Activated naive CD4-positive, alpha-beta T cell treated with anti-CD3 and anti-CD28 coated beads, Interleukin-2, amount 10 ng/mL, durations not matched to agents 7 days and 5 days (primary cell): ENCODE measurements around the gene MMP2.

Experiments
- CTCF ChIA-PET: fragments of 350-600 bp; sonication (Branson Sonifier 250); formaldehyde crosslinking; loops from one replicate; lab custom pipeline; 2021; ENCODE audit warnings: antibody characterized with exemption; lab: Charles Lee
- DNase-seq: peaks from one replicate; pipeline ENCODE4 v3.0.0-alpha.2; 2020
- H3K27ac Mint-ChIP-seq: one replicate; pipeline ENCODE4 v1.8.0; 2021; ENCODE audit warnings: mild to moderate bottlenecking, moderate library complexity, mixed read lengths
- H3K27me3 Mint-ChIP-seq: one replicate; pipeline ENCODE4 v1.8.0; 2021; ENCODE audit warnings: mild to moderate bottlenecking, mixed read lengths
- H3K36me3 Mint-ChIP-seq: one replicate; pipeline ENCODE4 v1.8.0; 2021; ENCODE audit warnings: mixed read lengths
- H3K4me1 Mint-ChIP-seq: one replicate; pipeline ENCODE4 v1.8.0; 2021; ENCODE audit warnings: mixed read lengths
- H3K4me3 Mint-ChIP-seq: one replicate; pipeline ENCODE4 v1.8.0; 2021; ENCODE audit warnings: mild to moderate bottlenecking, moderate library complexity, mixed read lengths
- H3K9me3 Mint-ChIP-seq: one replicate; pipeline ENCODE4 v1.8.0; 2021; ENCODE audit warnings: mixed read lengths

The MMP2 gene

DNA sequence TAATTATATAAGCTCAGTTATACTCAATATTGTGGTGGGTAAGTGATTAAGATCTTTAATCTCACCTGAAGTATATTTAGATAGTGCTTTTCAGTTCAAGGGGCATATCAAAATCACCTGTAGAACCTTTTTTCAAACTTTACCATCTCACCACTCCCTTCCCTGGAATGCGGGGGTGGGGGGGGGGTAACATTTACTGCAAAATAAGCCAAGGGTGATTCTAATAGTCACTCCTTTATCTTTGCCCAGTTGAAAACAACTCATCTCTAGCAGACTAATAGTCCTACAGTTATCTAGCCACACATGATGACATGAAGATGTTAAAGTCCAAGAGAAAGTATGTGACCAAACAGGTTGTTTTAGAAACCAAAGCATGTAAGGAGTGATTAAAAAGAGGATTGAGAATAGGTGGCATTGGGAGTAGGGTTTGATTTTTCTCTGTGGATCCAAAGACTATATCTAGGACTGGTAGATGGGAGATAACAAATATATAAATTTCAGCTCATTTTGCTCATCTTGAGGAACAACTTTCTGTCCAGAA, 51.4 kb downstream of the MMP2 start:
- H3K4me1 Mint-ChIP-seq = no peaks in the 10 kb centered on the region
- H3K27ac Mint-ChIP-seq = no peak overlapping the region
- no peaks in the 10 kb centered on the region for H3K9me3 Mint-ChIP-seq
- no peak overlapping the region for H3K4me3 Mint-ChIP-seq
- no peak for DNase-seq
- CTCF ChIA-PET = no interaction called here
- no peaks in the 10 kb centered on the region for H3K36me3 Mint-ChIP-seq
- no peaks in the 10 kb centered on the region for H3K27me3 Mint-ChIP-seq

DNA sequence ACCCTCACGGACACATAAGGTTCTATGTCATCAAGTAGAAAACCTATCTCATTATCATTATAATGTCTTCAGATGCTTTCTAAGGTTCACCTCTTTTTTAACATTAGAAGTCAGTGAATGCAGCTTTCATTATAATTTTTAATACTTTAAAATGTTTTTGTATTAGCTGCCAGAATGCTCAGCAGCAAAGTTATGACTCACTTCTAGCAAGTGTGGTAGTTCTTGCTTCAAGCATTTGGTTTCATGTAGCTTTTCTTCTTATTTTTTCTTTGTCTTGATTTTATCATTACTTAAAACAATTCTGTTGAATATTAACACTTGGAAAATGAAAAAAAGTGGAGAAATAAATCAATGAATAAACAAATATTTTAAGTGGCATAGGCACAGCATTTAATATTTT, 53.2 kb downstream of the MMP2 start:
- Mint-ChIP-seq H3K27me3 (no peaks in the 10 kb centered on the region), H3K4me1 (no peaks in the 10 kb centered on the region), H3K9me3 (no peaks in the 10 kb centered on the region), H3K36me3 (no peaks in the 10 kb centered on the region), H3K4me3 (no peak overlapping the region), H3K27ac (no peak overlapping the region)
- CTCF ChIA-PET = interaction anchor here (1.6 kb wide), 1 partner anchor 12 kb away, joined by 3 read pairs; no protein-coding TSS in a partner anchor
- no peak for DNase-seq

DNA sequence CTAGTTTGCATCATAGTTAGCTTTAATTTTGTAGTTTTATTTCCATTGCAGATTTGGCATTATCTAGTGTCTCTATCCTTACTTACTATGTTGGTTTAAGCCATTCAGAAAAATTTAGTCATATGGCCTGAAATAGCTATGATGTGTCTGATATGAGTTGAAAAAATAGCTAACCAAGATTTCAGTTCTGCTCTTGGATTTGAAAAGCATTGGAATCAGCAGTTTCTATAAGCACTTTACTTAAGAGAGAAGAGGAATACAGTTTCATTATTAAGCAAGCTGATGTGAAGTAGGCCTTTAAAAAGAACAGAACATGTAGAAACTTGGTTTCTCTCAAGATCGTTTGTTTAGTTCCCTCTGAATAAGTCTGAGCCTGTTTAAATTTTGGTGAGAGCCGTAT, 55.8 kb downstream of the MMP2 start:
- H3K36me3 Mint-ChIP-seq = no peaks in the 10 kb centered on the region
- DNase-seq = no peak
- H3K27me3 Mint-ChIP-seq = no peaks in the 10 kb centered on the region
- no peaks in the 10 kb centered on the region for H3K4me1 Mint-ChIP-seq
- H3K27ac Mint-ChIP-seq = no peak overlapping the region
- CTCF ChIA-PET = interaction anchor here (1.2 to 1.3 kb wide), 2 partner anchors 70 to 170 kb away, joined by 3 read pairs; no protein-coding TSS in a partner anchor
- H3K4me3 Mint-ChIP-seq = no peak overlapping the region
- H3K9me3 Mint-ChIP-seq = no peaks in the 10 kb centered on the region

DNA sequence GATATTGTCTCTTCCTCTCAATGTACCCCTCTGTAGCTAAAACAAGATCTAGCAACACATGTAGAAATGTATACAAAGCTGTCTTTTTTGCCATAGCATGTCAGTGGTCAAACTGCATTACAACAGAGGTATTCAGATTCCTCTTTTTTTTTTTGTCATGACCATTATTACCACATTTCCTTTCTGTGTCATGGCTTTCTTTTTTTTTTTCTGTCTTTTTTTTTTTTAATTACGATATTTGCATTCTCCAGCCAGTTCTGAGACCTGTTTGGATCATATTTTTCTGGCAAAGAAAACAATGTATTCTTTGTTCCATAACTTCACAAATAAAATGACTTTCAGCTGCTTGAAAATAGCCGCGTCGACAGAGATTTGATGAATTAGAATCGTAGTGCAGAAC, 60.1 kb downstream of the MMP2 start:
- H3K4me1 Mint-ChIP-seq = no peaks in the 10 kb centered on the region
- CTCF ChIA-PET = interaction anchor here (0.6 kb wide), 1 partner anchor 74 kb away, joined by 5 read pairs; no protein-coding TSS in a partner anchor
- no peak for DNase-seq

DNA sequence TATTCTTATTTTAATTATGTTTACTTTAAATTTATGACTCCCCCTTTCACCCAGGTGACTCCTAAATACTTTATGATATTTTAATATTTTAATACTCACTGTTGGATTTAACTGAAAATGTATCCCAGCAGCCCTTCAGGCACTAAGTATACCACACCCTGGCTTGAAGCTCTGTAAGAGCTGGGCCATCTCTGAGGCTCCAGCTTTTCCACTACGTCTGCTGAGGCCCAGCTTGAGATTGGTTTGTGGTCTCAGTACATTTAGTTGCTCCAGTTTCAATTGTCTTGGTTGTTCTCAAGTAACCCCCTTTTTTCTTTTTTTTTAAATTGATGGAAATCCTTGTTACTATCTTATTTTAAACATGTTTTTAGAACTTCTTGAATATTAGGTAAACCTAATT, 60.5 kb downstream of the MMP2 start:
- no peaks in the 10 kb centered on the region for H3K36me3 Mint-ChIP-seq
- no peak overlapping the region for H3K4me3 Mint-ChIP-seq
- CTCF ChIA-PET = interaction anchor here (0.6 kb wide), 1 partner anchor 75 kb away, joined by 5 read pairs; no protein-coding TSS in a partner anchor

More for the DNA sequence above, 60.1 kb downstream of the MMP2 start:
- no peaks in the 10 kb centered on the region for H3K36me3 Mint-ChIP-seq
- H3K9me3 Mint-ChIP-seq = no peaks in the 10 kb centered on the region
- H3K4me3 Mint-ChIP-seq = no peak overlapping the region
- no peak overlapping the region for H3K27ac Mint-ChIP-seq
- H3K27me3 Mint-ChIP-seq = no peaks in the 10 kb centered on the region

DNA sequence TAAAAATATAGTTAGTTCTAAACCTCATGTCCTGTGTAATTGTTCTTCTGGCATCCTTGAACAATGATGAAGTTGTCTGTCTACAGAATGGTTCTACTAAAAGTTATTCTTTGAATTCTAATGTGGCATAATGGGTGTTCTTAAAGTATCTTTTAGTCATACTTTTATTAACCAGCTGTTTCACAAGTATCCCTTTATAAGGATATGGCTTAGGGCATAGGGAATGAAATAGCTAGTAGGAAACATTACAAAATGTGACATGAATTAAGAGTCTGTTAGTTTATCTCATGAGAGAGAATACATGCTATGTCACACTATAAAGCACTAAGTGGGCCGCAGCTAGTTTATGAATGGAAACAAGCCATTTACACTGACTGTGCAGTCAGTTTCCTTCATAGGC, 61.2 kb downstream of the MMP2 start:
- Mint-ChIP-seq H3K27me3 (no peaks in the 10 kb centered on the region), H3K4me1 (no peaks in the 10 kb centered on the region), H3K9me3 (no peaks in the 10 kb centered on the region), H3K36me3 (no peaks in the 10 kb centered on the region), H3K4me3 (no peak overlapping the region), H3K27ac (no peak overlapping the region)
- no peak for DNase-seq
- CTCF ChIA-PET = interaction anchor here (0.5 to 1.8 kb wide), 2 partner anchors 40 to 75 kb away, joined by 3 to 10 read pairs; no protein-coding TSS in a partner anchor

More for the DNA sequence above, 60.5 kb downstream of the MMP2 start:
- H3K27ac Mint-ChIP-seq = no peak overlapping the region
- no peaks in the 10 kb centered on the region for H3K9me3 Mint-ChIP-seq
- H3K27me3 Mint-ChIP-seq = no peaks in the 10 kb centered on the region
- DNase-seq = no peak
- H3K4me1 Mint-ChIP-seq = no peaks in the 10 kb centered on the region

DNA sequence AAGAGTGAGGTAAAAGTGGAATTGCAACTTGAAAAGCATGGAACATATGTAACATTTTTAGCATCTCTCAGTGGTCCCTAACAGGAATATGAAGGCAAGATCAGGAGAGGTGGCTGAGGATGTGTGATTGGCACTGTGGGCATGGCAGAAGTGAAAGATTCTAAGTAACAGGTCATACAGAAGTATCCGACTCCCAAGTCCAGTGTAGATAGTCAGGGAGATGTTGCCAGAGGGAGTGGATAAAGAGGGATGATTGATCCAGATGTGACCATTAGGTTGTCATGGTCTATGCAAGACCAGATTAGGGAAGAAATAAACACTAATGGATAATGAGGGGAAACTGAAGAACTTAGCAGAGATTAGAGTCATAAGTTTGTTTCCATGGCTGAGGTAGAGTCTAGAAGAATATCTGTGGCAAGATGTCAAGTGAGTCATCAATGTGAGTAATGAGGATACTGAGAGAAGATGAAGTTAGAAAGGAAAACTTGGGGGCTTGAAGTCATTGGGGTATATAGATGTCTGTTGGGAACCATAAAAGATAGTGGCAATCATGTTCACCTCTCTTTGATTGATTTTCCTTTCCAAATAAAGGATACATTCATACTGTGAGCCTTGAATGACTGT, 63.6 kb downstream of the MMP2 start:
- Mint-ChIP-seq H3K4me1 (no peaks in the 10 kb centered on the region), H3K4me3 (no peak overlapping the region), H3K27ac (no peak overlapping the region), H3K36me3 (no peaks in the 10 kb centered on the region), H3K9me3 (no peaks in the 10 kb centered on the region), H3K27me3 (no peaks in the 10 kb centered on the region)
- CTCF ChIA-PET = no interaction called here
- no peak for DNase-seq

DNA sequence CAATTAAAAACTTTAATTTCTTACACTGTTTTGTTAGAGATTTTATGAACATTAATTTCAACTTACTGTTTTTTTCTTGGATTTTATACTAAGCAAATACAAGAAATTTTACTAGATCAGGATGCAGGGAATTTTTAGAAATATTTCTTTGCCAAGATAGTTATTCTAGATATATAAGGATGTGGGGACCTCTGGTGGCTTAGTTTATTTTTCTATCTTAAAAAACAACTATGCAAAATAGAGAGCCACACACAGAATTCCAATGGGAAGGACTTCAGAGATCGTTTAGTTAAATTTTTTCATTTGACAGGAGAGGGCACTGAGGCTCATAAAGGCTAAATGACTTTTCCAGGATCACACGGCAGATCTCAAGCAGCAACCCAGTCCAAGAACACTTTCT, 64.5 kb downstream of the MMP2 start:
- H3K27me3 Mint-ChIP-seq = no peaks in the 10 kb centered on the region
- H3K4me1 Mint-ChIP-seq = no peaks in the 10 kb centered on the region
- no peaks in the 10 kb centered on the region for H3K36me3 Mint-ChIP-seq
- no peak for DNase-seq
- no peak overlapping the region for H3K4me3 Mint-ChIP-seq
- H3K9me3 Mint-ChIP-seq = no peaks in the 10 kb centered on the region
- no peak overlapping the region for H3K27ac Mint-ChIP-seq
- CTCF ChIA-PET = interaction anchor here (0.9 to 2.1 kb wide), 2 partner anchors 11 to 79 kb away, joined by 3 to 14 read pairs; no protein-coding TSS in a partner anchor

DNA sequence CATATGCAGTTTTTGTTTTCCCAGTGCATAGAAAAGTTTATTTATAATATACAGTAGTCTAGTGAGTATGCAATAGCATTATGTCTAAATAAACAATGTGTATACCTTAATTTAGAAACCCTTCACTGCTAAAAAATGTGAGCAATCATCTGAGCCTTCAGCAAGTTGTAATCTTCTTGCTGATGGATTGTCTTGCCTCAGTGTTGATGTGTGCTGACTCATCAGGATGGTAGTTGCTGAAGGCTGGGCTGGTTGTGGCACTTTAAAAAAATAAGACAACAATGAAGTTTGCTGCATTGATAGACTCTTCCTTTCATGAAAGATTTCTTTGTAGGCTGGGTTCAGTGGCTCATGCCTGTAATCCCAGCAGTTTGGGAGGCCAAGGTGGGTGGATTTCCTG, 73.6 kb downstream of the MMP2 start:
- CTCF ChIA-PET = no interaction called here
- Mint-ChIP-seq H3K4me1 (no peaks in the 10 kb centered on the region), H3K27ac (no peak overlapping the region), H3K4me3 (no peak overlapping the region), H3K36me3 (no peaks in the 10 kb centered on the region), H3K9me3 (no peaks in the 10 kb centered on the region), H3K27me3 (no peaks in the 10 kb centered on the region)
- no peak for DNase-seq

DNA sequence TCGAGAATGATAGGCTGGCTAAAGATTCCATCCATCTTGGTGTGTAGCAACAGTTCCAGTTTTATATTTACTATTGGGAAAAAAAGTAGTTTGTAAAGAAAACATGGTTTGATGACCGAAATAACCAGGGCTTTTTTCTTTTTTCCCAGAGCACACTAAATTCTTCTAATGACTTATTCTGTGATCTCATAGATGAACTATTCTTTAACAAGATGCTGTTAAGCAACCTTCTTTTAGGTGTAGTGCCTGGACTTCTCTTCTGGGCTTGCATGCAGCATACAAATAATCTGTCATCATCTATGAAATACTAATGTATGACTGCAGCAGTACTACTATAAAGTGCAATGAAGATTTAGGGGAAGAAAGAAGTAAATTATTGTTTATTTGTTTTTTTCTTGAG, 76.4 kb downstream of the MMP2 start:
- Mint-ChIP-seq H3K4me3 (no peak overlapping the region), H3K9me3 (no peaks in the 10 kb centered on the region), H3K27me3 (no peaks in the 10 kb centered on the region), H3K4me1 (no peaks in the 10 kb centered on the region), H3K27ac (no peak overlapping the region), H3K36me3 (no peaks in the 10 kb centered on the region)
- CTCF ChIA-PET = no interaction called here
- DNase-seq = no peak
